ENCODE data around the gene FXYD6.

Gene FXYD6

DNA sequence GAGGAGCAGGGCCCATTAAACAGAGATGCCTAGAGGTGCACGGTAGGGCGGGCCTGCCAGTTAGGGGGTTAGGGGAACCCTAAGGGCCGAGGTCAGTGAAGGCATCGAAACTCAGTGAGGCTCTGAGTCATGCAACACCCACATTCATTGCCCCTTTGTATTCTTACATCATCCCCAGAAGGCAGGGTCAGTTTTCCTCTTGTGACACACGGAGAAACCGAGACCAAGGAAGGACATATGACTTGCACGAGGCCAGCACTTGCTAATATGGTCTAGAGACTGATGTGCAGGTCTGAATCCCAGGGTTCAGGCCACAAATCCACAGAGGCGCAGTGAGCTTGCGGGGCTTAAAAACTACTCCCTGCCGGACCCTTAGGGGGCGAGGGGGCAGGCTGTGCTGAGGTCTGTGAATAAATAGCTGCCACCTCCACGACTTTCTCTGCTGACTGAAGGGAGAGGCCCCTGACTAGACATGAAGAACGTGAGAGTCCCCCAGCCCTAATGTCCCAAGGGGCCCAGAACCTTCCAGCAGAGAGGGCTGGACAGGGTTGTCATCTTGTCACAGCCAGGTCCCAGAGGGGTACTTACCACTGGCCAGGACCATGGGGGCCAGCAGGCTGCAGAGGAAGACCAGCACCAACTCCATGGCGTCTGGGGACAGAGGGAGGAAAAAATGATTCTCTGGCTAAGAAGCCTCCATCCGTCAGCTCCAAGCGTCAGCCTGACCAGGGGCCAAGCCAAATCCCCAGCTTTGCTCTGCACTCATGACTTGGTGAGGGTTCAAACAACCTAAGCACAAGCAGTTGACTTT is 34.1 kb downstream of the FXYD6 start:
- no peak for DNase-seq (ENCODE audit: low read depth)

DNA sequence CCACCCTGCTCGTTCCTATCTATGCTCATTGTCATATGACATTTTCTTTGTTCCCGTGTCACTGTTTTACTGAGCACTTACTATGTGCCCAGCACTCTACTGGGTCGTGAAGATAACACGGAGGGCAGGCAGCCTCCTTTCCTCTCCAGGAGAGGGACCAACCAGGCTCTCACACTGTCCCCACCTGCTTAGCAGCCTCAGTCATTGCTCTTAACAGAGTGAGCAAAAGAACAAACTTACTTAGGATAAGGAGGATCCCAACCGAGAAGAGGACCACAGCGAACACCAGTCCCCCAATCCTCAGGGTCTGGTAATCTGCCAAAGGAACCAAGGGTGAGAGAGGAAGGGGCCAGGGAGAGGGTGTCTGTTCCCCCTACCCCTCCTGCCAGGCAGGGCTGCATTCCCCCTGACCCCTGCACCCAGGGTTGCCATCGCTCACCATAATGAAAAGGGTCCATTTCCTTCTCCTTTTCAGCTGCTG is 34.9 kb downstream of the FXYD6 start:
- no peak for DNase-seq (ENCODE audit: low read depth)

DNA sequence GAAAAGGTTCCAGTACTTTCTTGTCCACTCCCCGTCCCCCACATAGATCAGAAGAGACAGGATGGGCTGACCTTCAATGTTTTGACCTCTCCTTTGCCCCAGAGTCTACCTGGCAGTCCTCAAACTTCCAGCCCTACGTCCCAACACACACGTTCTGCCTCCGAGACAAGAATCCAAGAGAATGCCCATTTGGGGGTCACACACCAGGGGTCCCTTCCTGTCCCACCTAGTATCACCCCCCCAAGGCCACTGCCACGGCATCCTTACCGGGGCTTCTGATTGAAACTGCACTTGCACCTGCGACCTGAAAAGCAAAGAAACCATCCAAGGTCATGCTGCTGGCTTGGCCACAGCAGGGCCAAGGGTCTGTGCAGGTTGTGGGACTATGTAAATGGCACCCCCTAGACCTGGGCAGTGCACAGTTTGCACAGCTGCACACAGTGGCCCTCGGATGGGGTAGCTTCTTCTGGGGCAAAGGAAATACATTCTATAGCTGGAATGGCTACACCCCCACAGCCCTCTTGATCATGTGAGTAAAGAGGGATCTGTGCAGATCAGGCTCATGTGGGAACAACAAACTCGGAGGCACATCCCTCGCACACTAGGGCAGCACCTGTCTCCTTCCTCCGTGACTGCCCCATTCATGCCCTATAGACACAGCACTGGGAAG is 35.4 kb downstream of the FXYD6 start:
- no peak for DNase-seq (ENCODE audit: low read depth)

DNA sequence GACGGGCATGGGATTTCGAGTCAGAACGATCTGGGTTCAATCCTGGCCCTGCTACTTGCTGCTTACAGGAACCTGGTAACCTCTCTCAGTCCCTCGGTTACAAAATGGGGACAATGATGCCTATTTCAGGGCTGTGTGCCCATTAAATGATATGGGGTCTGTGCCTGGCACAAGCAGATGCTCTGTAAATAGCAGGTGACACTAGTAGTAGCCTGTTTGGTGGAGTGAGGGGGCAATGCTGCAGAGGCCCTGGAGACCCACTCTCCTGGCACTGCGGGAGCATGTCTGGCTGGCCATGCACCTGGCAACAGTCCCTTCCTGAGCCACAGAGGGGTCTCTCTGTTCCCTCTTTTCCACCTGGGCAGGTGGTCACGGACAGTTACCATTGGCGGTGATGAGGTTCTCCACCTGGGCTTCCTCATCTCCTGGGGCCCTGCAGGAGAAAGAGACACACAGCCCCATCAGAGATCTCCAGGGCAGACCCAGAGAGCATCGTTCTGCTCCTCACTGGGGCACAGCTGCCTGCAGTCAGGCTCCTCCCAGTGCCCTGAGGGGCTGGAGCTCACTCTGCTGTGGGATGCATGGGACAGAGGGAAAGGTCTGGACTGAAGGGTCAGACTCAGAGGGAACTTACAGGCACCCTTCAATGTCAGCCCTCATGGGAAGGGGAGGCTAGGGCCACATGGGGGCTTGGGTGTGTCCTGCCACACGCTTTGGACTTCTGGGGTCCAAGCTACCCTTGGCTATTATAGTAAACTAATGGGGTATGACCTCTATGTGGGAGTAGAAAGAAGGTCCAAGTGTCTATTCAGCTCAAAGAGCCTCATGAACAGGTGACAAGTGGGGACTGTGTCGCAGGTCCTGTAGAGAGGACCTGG is 36.3 kb downstream of the FXYD6 start:
- no peak for DNase-seq (ENCODE audit: low read depth)

DNA sequence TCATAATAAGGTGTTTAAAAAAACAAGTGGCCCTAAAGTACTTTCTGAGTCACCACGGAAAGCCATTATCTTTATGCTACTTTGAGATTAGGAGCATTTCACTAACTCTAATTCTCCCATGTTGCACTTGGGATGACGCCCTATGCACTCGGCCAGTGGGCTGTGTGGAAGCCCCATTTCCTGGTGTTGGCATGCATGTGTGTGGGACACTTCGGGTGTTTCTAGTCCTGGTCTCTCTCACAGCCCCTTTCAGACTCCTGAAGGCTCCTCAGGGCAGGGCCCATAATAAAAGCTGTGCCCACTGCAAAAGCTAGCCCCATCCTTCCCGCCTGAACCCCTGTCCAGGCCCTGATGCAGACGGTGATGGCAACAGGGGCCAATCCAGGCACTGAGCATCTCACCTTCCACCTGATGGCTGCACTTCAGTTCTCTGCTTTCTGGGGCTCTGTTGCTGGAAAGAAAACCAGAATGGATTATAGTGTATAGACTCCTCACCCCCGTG is 37.0 kb downstream of the FXYD6 start:
- DNase-seq (ENCODE audit: low read depth): no peak

DNA sequence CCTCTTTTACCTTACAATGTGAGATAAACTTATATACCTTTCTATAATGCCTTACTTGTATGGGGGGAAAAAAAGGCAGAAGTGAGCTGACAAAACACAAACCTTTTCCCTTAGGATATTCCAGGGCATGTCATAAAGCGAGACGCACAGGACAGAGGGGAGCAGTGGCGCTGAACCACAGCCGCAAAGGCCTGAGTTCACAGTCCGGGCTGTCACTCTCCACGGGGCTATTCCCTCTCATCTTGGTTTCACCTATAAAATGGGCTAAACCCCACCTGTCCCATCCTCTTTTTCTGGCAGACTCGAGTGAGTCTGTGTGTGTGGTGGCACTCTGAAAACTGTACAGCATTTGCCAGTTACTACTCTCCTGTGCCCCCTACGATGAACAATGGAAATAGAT is 37.6 kb downstream of the FXYD6 start:
- DNase-seq (ENCODE audit: low read depth): no peak

DNA sequence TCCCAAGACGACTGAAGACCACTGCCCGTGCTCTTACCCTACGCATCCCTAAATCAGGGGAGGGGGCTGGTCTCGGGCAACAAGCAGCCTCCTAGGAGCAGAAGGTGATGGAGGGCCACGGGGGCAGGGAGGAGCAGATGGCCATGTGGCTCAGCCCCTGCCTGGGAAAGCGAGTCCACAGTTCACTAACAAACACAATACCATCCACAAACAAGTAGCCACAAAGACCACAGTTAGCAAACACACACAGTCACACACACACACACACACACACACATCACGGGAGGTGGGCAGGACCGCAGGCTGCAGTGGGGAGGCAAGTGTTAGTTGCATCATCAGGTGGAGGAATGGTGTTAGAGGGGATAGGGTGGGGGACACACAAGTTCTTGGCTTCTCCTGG is 38.7 kb downstream of the FXYD6 start:
- no peak for DNase-seq (ENCODE audit: low read depth)

DNA sequence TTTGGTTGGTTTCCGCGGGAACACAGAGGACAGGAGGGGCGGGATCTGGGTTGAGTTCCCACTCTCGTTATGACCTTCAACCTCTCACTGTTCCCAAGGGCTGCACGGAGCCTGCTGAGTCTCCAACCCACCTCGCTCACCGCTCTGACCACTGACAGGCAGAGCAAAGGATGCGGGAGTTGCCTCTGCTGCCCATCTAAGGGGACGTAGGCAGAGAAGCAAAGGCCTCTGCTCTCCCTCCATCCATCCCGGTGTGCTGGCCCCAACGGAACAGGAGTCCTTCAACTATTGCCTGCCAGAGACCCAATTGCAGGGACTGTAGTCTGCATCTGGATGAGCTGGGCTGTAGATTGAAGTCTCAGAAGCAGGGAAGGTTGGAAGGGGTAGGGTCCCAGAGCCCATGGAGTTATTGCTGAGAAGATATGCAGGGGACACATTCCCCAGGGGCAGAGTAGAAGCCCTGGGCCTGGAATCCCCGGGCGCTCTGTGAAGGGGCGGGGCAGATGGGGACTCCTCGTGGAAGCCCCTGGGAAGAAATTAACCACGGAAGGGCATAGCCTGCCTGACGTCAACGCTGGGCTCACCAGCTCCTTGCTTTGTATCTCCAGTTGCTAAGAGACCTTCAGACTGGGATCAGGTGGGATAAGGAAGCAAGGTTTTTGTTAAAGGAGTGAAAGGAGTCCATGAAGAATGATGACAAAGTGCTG is 39.2 kb downstream of the FXYD6 start:
- no peak for DNase-seq (ENCODE audit: low read depth)

DNA sequence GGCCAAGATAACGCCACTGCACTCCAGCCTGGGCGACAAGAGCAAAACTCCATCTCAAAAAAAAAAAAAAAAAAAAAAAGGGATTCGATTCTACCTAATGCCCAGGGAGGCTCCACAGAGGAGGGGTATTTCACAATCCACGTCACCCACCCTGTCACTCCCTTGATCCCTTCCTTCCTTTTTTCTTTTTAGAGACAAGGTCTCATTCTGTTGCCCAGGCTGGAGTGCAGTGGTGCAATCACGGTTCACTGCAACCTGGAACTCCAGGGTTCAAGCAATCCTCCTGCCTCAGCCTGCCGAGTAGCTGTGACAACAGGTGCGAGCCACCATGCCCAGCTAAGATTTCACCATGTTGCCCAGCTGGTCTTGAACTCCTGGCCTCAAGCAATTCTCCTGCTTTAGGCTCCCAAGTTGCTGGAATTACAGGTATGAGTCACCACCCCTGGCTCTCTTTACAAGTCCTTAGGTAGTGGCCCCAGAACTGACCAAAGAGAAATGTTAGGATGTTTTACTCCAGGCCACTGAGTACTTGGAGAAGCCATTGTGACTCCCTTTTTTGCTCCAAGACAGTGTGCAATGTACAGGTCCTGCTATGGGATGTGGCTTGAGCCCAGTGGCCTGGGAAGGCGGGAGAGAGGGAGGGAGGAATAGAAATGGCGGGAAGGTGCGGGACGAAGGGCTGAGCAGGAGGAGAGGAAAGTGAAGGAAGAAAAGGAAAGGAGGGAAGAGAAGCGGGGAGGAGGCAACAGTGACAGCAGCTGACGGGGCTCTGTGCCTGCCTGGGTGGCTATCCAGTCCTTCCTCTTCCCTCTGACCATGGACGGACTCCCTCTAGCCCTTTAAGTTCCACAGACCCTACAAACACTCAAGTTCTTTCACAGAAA is 40.1 kb downstream of the FXYD6 start:
- DNase-seq (ENCODE audit: low read depth): no peak

DNA sequence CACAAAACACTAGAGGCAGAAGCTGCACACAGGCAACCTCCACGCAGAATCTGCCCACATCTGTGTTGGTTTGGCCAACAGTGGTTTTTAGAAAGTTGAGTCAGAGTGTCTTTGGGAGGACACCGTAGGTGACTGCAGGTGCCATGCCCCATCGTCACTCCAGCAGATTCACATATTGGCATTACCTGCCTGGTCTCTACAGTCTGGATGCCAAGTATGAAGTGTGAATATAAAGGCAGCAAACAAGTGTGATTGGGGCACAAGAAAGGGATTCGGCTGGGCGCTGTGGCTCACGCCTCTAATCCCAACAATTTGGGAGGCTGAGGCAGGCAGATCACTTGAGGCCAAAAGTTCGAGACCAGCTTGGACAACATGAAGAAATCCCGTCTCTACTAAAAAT is 40.9 kb downstream of the FXYD6 start:
- DNase-seq (ENCODE audit: low read depth): no peak

DNA sequence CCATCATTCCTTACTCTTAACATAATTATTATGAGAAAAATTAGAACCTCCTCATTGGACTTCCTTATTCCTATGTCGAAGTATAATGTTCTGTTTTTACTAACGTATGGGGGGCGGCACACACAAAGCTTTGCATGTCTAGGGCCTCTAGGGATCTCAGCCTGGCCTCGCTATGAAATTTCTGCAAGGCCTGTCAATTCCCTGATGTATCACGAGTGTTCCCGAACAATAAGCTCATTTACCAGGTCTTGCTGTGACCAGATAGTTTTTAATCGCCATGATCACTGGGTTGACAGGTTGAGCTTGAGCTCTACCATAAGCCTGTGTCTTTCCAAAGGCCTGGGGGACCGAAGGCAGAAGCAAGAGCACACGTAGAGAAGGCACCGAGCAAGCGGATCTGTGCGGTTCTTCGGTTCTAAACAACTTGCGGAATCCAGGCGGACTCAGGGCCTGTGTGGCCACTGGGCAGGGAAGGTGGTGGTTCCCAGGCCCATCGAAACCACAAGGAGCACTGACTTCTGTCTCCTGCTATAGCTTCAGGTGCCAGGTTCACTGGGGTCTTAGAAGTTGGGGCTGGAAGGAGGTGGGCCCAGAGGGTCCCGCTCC is 41.5 kb downstream of the FXYD6 start:
- DNase-seq (ENCODE audit: low read depth): no peak

DNA sequence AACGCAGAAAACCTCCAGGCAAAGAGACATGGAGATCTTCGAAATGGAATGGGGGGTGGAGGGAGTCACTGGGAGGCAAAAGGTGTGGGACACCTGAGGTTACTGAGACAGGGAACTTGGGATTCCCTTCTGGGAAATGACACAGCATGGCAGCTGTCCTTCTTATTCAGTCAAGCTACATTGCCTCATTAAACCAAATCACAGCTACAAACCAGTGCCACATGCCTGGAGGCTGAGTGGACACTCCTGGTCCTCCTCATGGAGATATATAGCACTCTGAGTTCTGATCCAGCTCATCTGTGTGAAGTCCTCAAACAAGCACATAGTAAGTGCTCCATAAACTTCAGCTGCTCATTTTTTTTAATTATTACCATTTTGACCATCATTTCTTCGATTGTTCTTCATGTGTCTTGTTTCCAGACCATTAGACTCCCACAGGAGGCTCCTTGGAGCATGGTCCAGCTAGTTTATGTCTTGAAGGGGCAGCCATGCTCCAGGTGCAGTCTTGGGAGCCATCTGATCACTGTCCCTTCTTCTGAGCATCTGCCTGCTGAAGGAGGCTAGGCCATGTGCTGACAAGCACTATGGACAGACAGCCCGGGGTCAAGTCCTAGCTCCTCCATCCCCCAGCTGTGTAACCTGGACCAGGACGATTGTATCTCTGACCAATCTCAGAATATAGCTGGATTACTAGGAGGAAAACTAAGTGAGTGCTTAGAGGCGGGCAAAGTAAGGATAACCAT is 42.2 kb downstream of the FXYD6 start:
- no peak for DNase-seq (ENCODE audit: low read depth)

DNA sequence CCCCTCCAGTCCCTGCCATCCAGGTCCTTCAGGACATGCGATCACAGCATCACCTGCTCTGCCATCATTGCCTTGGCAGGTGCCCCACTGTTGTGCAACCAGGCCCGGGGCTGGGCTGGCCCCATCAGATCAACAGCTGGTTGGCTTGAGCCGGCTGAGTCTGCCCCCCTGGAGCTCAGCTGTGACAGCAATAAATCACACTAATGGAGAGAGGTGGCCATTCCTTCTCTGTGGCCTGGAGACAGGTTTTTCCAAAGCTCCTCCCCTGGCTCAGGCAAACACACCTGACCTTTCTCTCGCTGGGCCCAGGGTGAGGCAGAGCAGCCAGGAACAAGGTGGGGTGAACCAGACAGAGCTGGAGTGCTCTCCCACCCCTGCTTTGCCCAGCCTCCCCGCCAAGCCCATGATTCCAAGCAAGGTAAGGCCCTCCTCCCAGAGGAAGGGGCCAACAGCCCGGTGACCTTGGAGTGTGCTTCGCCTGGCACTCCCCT is 43.0 kb downstream of the FXYD6 start:
- no peak for DNase-seq (ENCODE audit: low read depth)

DNA sequence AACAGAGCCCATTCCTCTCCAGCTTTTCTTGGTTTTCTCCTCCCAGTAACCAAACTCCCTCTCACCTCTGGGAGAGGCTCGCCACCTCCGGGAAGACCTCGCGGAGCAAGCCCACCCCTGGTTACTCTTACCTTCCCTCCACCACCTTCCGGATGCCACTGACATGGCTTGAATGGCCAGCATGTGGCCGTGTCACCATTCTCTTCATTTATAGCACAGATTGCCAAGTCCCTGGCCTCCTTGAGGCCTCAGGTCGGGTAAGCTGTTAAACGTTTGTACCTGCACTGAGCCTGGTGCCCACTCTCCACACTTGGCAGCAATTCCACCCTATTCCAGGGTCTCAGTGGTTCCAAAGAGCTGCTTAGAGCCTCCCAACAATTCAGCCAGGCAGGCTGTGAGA is 43.9 kb downstream of the FXYD6 start:
- no peak for DNase-seq (ENCODE audit: low read depth)

DNA sequence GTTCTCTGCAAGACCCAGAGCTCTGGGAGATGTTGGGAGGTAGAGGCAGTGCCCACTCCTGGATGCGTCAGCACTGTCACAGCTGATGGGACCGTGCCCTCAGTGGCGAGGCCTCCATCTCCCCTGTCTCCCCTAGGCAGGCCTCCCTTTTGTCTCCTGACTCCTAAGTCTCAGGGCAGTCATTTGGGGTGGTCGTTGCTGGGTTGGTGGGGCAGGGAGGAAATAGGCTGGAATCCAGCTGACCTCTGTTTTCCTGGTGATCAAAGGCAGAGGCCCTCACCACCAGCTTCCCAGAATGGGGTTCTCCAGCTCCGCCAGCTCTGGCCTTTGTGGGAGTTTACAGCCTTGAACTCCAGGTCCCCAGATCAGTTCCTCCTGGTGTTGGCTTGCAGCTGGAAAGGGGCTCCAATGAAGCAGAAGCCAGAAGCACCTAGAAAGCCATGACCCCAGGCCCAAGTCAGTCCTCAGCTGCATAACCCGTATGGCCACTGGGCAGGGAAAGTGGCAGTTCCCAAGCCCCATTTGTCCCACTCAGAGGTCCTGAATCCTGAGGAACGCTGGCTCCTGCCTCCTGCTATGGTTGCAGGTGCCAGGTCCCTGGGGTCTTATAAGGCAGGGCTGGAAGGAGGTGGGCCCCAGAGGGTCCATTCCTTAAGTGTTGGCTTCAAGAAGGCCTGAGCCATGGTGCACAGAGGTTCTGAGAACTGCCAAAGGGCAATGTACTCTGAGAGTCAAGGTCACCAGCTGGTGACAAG is 44.6 kb downstream of the FXYD6 start:
- no peak for DNase-seq (ENCODE audit: low read depth)

DNA sequence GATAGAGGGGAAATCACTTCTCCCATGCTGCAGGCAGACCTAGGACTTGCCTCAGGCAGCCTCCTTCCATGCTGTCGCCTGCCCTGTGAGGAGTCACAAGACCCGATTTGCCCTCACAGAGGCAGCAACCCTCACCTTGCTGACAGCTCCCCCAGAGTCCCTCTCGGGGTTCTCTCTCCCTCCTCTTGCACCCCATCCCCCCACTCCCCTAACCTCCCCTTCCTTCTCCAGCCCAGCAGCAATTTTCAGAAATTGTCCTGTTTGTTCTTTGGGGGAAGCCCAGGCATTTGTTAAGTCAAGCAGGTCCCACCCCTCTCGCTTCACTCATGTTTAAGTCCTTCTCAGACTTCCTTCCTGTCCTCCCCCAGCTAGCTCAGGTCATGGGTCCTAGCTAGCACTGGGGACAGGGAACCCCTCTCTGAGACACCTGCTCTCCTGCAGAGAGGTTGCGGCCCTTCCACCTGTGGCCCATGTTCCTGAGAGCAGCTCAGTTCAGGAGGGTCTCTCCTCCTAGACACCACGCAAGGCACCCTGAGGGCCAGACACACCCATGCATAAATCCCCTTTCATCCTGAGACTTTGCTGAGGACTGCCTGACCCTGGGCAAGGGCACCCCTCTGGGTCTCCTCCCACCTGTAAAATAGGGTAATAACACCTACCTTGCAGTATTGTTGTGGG is 45.6 kb downstream of the FXYD6 start:
- DNase-seq (ENCODE audit: low read depth): no peak

DNA sequence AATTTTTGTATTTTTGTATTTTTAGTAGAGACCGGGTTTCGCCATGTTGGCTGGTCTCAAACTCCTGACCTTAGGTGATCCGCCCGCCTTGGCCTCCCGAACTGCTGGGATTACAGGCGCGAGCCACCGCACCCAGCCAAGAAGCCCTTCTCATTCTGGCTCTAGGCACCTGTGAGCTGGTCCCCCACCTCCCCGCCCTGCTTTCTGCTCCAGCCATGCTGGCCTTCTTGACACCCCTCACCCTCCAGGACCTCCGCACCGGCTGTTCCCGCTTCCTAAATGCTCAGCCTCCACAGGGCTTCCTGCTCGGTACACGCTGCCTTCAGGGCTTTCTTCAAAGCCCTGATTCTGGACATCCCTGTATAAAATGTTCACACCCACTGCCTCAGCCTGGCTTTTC is 46.4 kb downstream of the FXYD6 start:
- no peak for DNase-seq (ENCODE audit: low read depth)

DNA sequence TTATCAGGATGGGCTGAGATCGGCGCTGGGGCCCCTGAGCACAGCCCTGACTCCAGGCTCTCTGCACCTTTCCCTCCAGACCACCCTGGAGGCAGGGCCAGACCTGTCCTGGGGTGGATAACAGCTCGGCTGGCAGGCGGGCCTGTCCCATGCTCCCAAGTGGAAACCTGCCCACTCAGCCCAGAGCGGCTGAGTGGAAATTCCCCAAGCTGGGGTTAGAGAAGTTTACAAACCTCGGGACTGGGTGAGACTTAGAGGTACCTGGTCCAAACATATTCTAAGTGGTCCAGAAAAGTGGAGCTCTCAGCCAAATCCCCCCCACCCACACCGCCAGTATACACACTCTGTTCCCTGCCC is 47.1 kb downstream of the FXYD6 start:
- no peak for DNase-seq (ENCODE audit: low read depth)
